Stimulated activated CD8-positive, alpha-beta memory T cell treated with anti-CD3 and anti-CD28 coated beads, Interleukin-4, amount 100 ng/mL, for 24 hours (primary cell): ENCODE measurements around the gene ZNF184.
"Not testable (repeated sequence)": the region's sequence is repeated elsewhere in the genome, so short reads cannot be mapped to it uniquely, and the experiment has no call there.

Experiments used
- DNase-seq: peaks from one replicate; pipeline ENCODE4 v3.0.0-alpha.2; 2020; ENCODE audit warnings: low read depth

The ZNF184 gene

DNA sequence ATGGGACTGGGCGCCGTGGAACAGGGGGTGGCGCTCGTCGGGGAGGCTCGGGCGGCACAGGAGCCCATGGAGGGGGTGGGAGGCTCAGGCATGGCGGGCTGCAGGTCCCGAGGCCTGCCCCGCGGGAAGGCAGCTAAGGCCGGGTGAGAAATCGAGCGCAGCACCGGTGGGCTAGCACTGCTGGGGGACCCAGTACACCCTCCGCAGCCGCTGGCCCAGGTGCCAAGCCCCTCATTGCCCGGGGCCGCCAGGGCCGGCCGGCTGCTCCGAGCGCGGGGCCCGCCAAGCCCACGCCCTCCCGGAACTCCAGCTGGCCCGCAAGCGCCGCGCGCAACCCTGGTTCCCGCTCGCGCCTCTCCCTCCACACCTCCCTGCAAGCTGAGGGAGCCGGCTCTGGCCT, 48.1 kb downstream of the ZNF184 start:
- not testable (repeated sequence) for DNase-seq

DNA sequence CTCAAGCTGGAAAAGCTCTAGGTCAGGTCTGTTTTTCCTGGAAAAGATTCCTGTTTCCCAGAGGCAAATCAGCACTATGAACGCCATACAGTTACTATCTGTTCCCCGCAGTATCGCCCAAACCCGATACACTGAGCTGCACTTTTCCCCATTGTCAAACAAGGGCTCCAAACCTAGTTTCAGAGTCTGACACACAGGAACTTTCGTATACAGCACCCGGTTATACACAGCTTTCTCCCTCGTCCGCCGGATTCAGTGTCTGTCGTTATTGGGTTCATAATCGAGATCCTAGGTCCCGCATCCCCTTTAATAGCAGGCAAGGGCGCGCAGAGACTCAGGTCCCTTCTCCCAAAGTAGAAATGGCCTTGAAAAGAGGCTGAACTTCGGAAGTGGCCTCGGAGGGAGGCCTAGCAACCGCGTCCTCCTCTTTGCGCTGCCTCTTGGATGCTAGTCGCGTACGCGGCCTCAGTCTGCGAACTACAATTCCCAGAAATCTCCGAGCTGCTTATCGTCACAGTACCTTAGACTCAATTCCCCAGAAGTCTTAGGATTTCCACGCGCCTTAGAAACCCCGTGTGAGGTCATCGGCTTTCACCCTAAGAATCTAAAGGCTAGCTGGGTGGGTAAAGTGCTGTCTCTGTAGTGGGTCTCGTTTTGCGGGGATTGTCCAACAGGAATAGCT, 50.1 kb downstream of the ZNF184 start:
- no peak for DNase-seq

DNA sequence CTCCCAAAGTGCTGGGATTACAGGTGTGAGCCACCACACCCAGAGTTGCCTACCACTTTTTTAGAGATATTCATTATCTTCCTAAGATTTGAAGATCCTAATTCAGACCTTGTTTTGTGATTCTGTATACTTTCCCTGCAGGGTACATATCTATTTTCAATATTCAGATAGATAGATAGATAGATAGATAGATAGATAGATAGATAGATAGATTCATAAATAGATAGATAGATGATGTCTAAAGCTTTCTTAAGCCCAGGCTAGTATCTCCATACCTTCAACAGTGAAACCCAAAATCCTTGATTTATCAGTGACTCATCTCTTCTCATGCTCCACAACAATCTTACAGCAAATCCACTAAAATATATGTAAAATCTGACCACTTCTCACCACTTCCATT, 53.5 kb downstream of the ZNF184 start:
- DNase-seq: no peak

DNA sequence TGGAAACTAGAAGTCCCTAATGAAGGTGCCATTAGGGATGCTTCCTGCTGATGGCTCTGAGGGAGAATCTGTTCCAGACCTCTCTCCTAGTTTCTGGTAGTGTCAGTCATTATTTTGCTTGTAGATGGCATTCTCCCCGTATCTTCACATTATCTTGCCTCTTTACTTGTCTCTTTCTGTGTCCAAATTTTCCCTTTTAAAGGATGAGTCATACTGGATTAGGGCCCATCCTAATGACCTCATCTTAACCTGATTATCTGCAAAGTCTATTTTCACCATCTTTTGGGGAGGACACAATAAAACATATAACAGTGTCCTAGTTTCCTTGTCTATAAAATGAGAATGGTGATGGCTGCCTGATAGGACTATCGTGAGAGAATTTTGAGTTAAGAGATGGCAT, 57.0 kb downstream of the ZNF184 start:
- DNase-seq: no peak

DNA sequence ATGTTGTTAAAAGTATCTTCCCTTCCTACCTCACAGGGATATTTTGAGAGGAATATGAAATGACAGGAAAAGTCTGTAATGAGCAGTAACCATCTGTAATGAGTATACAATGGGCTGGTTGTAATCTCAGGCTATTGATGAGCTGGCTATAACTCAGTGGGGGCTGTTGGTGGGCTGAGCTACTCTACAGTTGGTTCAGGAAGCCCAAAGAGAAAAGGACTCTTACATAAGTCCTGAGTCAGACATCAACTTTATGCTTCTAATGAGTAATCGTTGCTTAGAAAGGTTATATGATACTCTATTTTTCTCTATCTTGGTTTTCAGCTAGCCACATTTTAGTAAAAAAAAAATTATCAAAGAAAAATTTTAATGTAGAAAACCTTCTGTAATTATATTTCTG, 57.9 kb downstream of the ZNF184 start:
- DNase-seq: no peak

DNA sequence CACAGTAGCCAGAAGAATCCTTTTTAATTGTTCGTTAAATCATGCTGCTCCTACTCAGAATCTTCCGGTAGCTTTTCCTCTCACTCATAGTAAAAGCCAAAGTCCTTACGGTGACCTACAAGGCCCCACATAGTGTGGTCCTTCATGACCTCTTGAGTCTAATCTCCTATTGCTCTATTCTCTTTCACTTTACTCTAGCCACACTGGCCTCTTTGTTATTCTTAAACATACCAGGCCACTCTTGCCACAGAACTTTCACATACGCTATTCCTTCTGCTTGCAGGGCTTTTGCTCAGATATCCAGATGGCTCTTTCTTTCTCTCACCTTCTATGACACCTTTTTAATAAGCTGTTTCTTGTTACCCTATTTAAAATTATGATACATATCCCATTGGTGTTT, 58.6 kb downstream of the ZNF184 start:
- no peak for DNase-seq

DNA sequence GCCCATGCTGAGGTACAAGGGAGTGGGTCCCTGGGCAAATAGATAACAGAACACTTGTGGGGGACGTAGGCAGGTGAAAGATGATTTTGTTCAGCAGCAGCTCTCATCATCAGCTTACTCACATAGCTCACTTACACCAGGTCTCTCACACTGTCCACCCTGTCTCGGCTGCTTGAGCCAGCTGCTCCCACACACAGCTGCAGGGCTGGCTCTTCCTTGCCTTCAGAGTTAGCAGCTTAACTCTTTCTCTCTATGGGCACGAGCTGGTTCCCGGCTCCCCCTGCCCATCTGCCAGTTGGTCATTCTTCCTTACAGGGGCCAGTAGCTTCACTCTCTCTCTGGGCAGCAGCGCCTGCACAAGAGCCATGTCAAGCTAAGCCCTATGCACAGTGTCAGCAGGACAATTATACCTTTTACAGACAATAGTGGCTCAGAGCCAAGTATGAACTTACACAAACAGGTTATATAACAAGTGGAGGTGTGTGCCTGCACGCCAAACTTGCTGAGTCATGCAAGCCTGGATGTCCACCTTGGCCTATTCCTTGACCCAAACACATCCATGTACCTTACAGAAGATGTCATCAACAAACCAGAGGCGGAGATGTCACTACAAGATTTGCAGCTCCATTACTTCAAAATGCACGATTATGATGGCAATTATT, 65.6 kb downstream of the ZNF184 start:
- no peak for DNase-seq

DNA sequence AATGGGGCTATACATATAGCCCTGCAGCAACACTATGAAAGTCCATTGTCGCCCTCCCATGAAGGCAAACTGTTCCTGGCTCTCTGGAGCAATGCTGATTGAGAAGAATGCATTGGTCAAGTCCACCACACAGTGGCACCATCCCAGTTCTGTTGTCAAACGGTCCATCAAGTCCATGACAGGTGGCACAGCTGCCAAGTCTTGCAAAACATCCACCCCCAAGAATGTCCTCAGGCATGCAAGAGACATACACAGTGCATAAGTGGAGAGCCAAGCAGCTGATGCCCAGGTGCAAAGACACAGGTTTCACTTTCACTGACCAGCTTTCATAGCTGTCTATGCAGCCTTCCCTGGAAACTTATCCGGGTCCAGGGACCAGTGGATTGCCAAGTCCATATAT, 66.8 kb downstream of the ZNF184 start:
- no peak for DNase-seq

DNA sequence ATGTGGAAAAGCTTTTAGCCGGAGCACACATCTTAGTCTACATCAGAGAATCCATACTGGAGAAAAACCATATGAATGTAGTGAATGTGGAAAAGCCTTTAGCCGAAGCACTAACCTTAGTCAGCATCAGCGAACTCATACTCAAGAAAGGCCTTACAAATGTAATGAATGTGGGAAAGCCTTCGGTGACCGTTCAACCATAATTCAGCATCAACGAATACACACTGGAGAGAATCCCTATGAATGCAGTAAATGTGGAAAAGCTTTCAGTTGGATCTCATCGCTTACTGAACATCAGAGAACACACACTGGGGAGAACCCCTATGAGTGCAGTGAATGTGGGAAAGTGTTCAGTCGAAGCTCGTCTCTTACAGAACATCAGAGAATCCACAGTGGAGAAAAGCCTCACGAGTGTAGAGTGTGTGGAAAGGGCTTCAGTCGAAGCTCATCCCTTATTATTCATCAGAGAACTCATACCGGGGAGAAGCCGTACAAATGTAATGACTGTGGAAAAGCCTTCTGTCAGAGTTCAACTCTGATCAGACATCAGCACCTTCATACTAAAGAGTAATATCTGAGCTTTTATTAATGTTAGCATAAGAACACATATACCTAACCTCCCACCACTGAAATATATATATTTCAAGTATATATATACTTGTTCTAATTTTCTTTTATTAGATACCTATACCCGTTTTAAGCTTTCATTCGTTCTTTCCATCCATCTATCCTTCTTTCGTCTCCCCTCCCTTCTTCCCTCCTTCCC, 71.8 kb downstream of the ZNF184 start:
- DNase-seq: no peak
